A673 (cell line): ENCODE data around the gene PDE9A.

Experiments used
- EZH2 ChIP-seq: fragments of 200-600 bp; sonication (generic); IDR thresholded peaks from 2 replicates; pipeline ENCODE4 v1.6.1; 2017; ENCODE audit warnings: borderline replicate concordance, low read depth, mild to moderate bottlenecking, mixed read lengths, antibody characterized with exemption, low read length; ENCODE audit not compliant: poor library complexity, severe bottlenecking
- TF ChIP-seq, protein P1 (sequence below): fragments of 300-800, 200-600 bp; sonication (generic); conservative IDR thresholded peaks from 2 replicates; pipeline ENCODE4 v1.5.1; 2017; ENCODE audit warnings: low read depth, mild to moderate bottlenecking, antibody characterized with exemption, low read length, moderate library complexity, mixed read lengths

DNA sequence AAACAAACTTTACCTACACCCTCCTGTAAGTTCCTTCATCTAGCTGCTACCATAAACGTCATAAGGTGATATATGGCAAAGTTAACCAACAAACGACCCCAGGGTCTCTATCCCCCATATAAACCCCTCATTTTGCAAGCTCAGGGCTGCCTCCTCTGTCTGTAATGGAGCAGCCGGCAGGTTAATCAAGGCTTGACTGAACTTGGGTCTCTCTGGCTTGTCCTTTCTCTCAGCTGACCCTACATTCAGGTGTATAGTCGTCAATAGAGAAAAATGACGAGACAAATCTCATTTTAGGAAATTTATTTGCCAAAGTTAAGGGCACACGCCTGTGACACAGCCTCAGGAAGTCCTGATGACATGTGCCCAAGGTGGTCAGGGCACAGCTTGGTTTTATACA lies 158.5 kb downstream of the PDE9A start:
- TF ChIP-seq, protein P1, sequence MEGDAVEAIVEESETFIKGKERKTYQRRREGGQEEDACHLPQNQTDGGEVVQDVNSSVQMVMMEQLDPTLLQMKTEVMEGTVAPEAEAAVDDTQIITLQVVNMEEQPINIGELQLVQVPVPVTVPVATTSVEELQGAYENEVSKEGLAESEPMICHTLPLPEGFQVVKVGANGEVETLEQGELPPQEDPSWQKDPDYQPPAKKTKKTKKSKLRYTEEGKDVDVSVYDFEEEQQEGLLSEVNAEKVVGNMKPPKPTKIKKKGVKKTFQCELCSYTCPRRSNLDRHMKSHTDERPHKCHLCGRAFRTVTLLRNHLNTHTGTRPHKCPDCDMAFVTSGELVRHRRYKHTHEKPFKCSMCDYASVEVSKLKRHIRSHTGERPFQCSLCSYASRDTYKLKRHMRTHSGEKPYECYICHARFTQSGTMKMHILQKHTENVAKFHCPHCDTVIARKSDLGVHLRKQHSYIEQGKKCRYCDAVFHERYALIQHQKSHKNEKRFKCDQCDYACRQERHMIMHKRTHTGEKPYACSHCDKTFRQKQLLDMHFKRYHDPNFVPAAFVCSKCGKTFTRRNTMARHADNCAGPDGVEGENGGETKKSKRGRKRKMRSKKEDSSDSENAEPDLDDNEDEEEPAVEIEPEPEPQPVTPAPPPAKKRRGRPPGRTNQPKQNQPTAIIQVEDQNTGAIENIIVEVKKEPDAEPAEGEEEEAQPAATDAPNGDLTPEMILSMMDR: no peak
- no peak for TF ChIP-seq EZH2
